ENCODE results near the gene NOL9.

- TF ChIP-seq, protein P1, sequence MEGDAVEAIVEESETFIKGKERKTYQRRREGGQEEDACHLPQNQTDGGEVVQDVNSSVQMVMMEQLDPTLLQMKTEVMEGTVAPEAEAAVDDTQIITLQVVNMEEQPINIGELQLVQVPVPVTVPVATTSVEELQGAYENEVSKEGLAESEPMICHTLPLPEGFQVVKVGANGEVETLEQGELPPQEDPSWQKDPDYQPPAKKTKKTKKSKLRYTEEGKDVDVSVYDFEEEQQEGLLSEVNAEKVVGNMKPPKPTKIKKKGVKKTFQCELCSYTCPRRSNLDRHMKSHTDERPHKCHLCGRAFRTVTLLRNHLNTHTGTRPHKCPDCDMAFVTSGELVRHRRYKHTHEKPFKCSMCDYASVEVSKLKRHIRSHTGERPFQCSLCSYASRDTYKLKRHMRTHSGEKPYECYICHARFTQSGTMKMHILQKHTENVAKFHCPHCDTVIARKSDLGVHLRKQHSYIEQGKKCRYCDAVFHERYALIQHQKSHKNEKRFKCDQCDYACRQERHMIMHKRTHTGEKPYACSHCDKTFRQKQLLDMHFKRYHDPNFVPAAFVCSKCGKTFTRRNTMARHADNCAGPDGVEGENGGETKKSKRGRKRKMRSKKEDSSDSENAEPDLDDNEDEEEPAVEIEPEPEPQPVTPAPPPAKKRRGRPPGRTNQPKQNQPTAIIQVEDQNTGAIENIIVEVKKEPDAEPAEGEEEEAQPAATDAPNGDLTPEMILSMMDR (IDR thresholded peaks at IDR 0.05): peak; percentile 82 to 95 (median 84)
- no peak for TF ChIP-seq POLR2A (IDR thresholded peaks at IDR 0.05)
Observed at GRCh38 chr1:6489799-6490180, 64.5 kb downstream of the NOL9 start.

Measured in tibial nerve (tissue), 3 donors.